ENCODE measurements around the gene C10orf143.

C10orf143 gene

DNA sequence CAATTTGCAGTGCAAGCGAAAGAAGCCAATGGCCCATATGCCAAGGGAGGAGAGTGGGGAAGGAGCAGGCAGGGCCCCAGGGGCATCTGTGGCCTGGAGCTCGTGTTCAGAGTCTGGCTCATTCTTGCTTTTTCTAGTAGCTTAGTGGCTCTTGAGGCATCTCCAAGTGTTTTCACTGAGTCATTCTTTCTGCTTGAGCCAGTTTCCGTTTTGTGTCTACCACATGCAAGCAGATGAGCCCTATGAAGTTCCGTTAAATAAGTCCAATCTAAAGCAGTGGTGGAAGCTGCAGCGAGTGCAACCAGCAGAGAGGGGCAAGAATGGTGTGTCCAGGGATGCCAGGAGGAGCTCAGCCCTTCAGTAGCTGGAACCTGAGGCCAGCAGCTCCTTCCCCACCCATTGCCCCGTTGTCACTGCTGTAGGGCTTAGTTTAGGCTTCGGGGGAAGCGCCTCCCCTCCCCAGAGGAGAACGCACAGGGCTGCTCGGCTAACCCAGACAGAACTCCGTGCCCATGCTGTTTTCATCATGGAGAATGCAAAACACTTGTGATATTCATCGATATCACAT is 89.2 kb downstream of the C10orf143 start:
- H3K4me2 ChIP-seq (ENCODE audit: low read length): no peak overlapping the region
- TF ChIP-seq, protein P1, sequence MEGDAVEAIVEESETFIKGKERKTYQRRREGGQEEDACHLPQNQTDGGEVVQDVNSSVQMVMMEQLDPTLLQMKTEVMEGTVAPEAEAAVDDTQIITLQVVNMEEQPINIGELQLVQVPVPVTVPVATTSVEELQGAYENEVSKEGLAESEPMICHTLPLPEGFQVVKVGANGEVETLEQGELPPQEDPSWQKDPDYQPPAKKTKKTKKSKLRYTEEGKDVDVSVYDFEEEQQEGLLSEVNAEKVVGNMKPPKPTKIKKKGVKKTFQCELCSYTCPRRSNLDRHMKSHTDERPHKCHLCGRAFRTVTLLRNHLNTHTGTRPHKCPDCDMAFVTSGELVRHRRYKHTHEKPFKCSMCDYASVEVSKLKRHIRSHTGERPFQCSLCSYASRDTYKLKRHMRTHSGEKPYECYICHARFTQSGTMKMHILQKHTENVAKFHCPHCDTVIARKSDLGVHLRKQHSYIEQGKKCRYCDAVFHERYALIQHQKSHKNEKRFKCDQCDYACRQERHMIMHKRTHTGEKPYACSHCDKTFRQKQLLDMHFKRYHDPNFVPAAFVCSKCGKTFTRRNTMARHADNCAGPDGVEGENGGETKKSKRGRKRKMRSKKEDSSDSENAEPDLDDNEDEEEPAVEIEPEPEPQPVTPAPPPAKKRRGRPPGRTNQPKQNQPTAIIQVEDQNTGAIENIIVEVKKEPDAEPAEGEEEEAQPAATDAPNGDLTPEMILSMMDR (IDR thresholded peaks at IDR 0.05): no peak

GRCh38 chr10:130020651-130021382 is 89.8 kb downstream of the C10orf143 start:
- no peak overlapping the region for H3K4me2 ChIP-seq (ENCODE audit: low read length)
- H3K79me2 ChIP-seq: no peaks in the 10 kb centered on the region
- no peaks in the 10 kb centered on the region for H3K27me3 ChIP-seq (ENCODE audit: control insufficient read depth, insufficient read depth, low read length)
- TF ChIP-seq, protein P1 (IDR thresholded peaks at IDR 0.05): no peak
- H2AFZ ChIP-seq: no peak overlapping the region
- H3K27ac ChIP-seq: no peak overlapping the region
- no peaks in the 10 kb centered on the region for H3K36me3 ChIP-seq (ENCODE audit: control insufficient read depth, insufficient read depth, low read length)
- no peaks in the 10 kb centered on the region for H3K9me3 ChIP-seq (ENCODE audit: control insufficient read depth, low read length)
- no peak overlapping the region for H3K4me3 ChIP-seq (ENCODE audit: low read depth, low read length)
- no peak overlapping the region for H3K9ac ChIP-seq
- H3K4me1 ChIP-seq: no peaks in the 10 kb centered on the region

More for the DNA sequence above, 89.2 kb downstream of the C10orf143 start:
- Histone ChIP-seq H3K4me1 (no peaks in the 10 kb centered on the region), H2AFZ (no peak overlapping the region), H3K27me3 (ENCODE audit: control insufficient read depth, insufficient read depth, low read length) (no peaks in the 10 kb centered on the region), H3K79me2 (no peaks in the 10 kb centered on the region), H3K9me3 (ENCODE audit: control insufficient read depth, low read length) (no peaks in the 10 kb centered on the region), H3K27ac (no peak overlapping the region), H3K9ac (no peak overlapping the region), H3K36me3 (ENCODE audit: control insufficient read depth, insufficient read depth, low read length) (no peaks in the 10 kb centered on the region), H3K4me3 (ENCODE audit: low read depth, low read length) (no peak overlapping the region)

DNA sequence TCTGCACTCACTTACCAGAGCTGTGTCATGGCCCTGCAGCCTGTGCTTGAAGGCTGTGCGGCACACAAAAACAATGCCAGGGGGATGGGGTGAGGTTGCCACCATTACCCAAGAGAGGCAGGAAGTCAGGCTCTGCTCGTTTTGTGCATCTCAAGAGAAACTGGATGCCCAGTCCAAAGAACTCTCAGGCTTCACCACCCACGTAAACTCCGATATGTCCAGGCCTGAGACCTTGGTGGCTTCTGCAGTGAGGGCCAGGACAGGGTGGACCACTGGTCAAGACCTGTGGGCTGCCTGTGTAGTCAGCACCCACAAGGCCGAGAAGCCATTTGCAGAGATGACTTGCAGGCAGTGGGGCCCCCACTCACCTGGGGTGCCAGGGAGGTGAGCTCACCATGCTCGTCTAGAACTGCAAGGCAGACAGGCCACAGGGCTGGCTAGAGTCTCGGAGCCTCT is 91.9 kb downstream of the C10orf143 start:
- Histone ChIP-seq H3K4me3 (ENCODE audit: low read depth, low read length) (no peak overlapping the region), H3K27ac (no peak overlapping the region), H3K36me3 (ENCODE audit: control insufficient read depth, insufficient read depth, low read length) (no peaks in the 10 kb centered on the region), H3K9ac (no peak overlapping the region), H3K4me1 (no peaks in the 10 kb centered on the region), H2AFZ (no peak overlapping the region), H3K27me3 (ENCODE audit: control insufficient read depth, insufficient read depth, low read length) (no peaks in the 10 kb centered on the region), H3K9me3 (ENCODE audit: control insufficient read depth, low read length) (no peaks in the 10 kb centered on the region), H3K4me2 (ENCODE audit: low read length) (no peak overlapping the region), H3K79me2 (no peaks in the 10 kb centered on the region)
- TF ChIP-seq, protein P1 (IDR thresholded peaks at IDR 0.05): no peak

DNA sequence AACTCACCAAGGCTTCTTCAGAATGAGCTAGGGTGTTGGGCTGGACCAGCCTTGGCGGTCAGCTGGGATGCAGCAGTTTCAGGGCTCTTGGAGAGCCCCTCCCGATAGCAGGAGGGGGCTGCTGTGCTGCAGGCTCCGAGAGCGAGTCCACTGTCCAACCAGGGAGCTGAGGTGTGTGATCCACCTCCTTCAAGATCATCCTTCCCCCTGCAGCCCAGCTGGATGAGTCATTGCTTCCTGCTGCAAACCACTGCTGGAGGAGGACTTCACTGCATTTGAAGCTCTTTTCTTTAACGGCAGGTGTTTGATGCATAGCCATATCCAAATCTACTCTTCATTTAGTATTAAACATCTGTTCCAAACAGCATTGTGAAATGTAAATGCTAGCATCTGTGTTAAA is 92.4 kb downstream of the C10orf143 start:
- no peaks in the 10 kb centered on the region for H3K36me3 ChIP-seq (ENCODE audit: control insufficient read depth, insufficient read depth, low read length)
- H3K27ac ChIP-seq: no peak overlapping the region
- no peaks in the 10 kb centered on the region for H3K79me2 ChIP-seq
- TF ChIP-seq, protein P1 (IDR thresholded peaks at IDR 0.05): no peak
- no peaks in the 10 kb centered on the region for H3K27me3 ChIP-seq (ENCODE audit: control insufficient read depth, insufficient read depth, low read length)
- no peaks in the 10 kb centered on the region for H3K4me1 ChIP-seq
- no peaks in the 10 kb centered on the region for H3K9me3 ChIP-seq (ENCODE audit: control insufficient read depth, low read length)
- no peak overlapping the region for H3K4me3 ChIP-seq (ENCODE audit: low read depth, low read length)
- H3K9ac ChIP-seq: no peak overlapping the region
- no peak overlapping the region for H2AFZ ChIP-seq
- H3K4me2 ChIP-seq (ENCODE audit: low read length): no peak overlapping the region

Data from parathyroid adenoma (tissue), 2 donors.